K562 (cell line): ENCODE data around the gene KCTD17. TPM values are rescaled to one million over a fixed set of nuclear protein-coding genes. Genes with fewer than 3 reads are reported as not detected.
A peak's percentile ranks its signal among the peaks of the same experiment; 100 is the strongest.

Source experiments
- ATAC-seq: fragments of 200-7000 bp; cut with Tn5 transposase; 3 replicates; pipeline ENCODE4 v1.9.1; 2020; ENCODE audit warnings: moderate library complexity
- BruUV-seq: library from RNA; stranded (reverse); fragments of 400-500 nt; replicated peaks from 2 replicates; lab custom pipeline; 2021; lab: Mats Ljungman, UMichigan
- CTCF ChIA-PET: fragments of 300-600 bp; formaldehyde crosslinking; extraction: SDS; loops from one replicate; lab custom pipeline; 2021; ENCODE audit warnings: low intra/inter-chr PET ratio; lab: Yijun Ruan, JAX
- POLR2A ChIA-PET: fragments of 300-600, 350-650 bp; sonication (Branson Sonifier 250); formaldehyde crosslinking; extraction: SDS; loops from one replicate; lab custom pipeline; 2021; ENCODE audit warnings: antibody characterized with exemption, inconsistent platforms; lab: Yijun Ruan, JAX
- DNase-seq, 4 experiments: peaks; one replicate each; pipeline versions ENCODE4 v3.0.0 to v3.0.0-alpha.2; 2011 to 2018; ENCODE audit warnings: low spot score in 3 of 4, mixed read lengths in 3 of 4; ENCODE audit errors: extremely low read depth in 1 of 4
- FAIRE-seq: peaks from 2 replicates; lab custom pipeline; 2011; peaks lifted over from hg19 to GRCh38; lab: Jason Lieb, UNC
- H2AFZ ChIP-seq: 2 replicates; pipeline ENCODE4 v1.6.0; 2011; ENCODE audit warnings: low read depth, low read length, control low read depth, inconsistent platforms
- H3K27ac ChIP-seq: fragments of 200-600 bp; 3 replicates; pipeline ENCODE4 v1.8.0; 2011; ENCODE audit warnings: low read depth, mild to moderate bottlenecking, control low read depth, inconsistent platforms, low read length, moderate library complexity, mixed read lengths; ENCODE audit errors: extremely low read depth
- H3K27me3 ChIP-seq, 2 experiments: fragments of 300-600 bp in 1 of 2; 2 replicates in 1 of 2; 3 replicates in 1 of 2; pipeline versions ENCODE4 v1.6.0 to v1.8.0; 2011; ENCODE audit warnings: inconsistent platforms in 2 of 2, low read length in 2 of 2, mild to moderate bottlenecking in 1 of 2, mixed read lengths in 1 of 2, moderate library complexity in 1 of 2; ENCODE audit not compliant: control insufficient read depth in 2 of 2, insufficient read depth in 2 of 2
- H3K36me3 ChIP-seq: fragments of 300-600 bp; 3 replicates; pipeline ENCODE4 v1.8.0; 2011; ENCODE audit warnings: mild to moderate bottlenecking, low read length, inconsistent platforms; ENCODE audit not compliant: control insufficient read depth, insufficient read depth
- H3K4me1 ChIP-seq, 2 experiments: fragments of 200-600 bp in 1 of 2; replicated peaks in 1 of 2; 2 replicates in 1 of 2; 3 replicates in 1 of 2; pipeline versions ENCODE4 v1.5.1 to v1.8.0; 2011; ENCODE audit warnings: inconsistent platforms in 2 of 2, low read length in 2 of 2, mild to moderate bottlenecking in 1 of 2, mixed read lengths in 1 of 2, moderate library complexity in 1 of 2; ENCODE audit not compliant: control insufficient read depth in 2 of 2, insufficient read depth in 2 of 2
- H3K4me2 ChIP-seq: 2 replicates; pipeline ENCODE4 v1.6.1; 2011; ENCODE audit warnings: low read length, control low read depth, inconsistent platforms, mixed read lengths; ENCODE audit not compliant: insufficient read depth
- H3K4me3 ChIP-seq: fragments of 200-600 bp; sonication (generic), shearing (Covaris generic); 2 replicates; pipeline ENCODE4 v1.5.1; 2016; ENCODE audit warnings: control low read depth, inconsistent platforms
- H3K79me2 ChIP-seq: fragments of 200-600 bp; 3 replicates; pipeline ENCODE4 v1.8.0; 2011; ENCODE audit warnings: low read length, inconsistent platforms; ENCODE audit not compliant: control insufficient read depth, insufficient read depth
- H3K9ac ChIP-seq, 2 experiments: 2 replicates each; pipeline versions ENCODE4 v1.6.0 to v1.6.1; 2011; ENCODE audit warnings: low read depth in 2 of 2, low read length in 2 of 2, control low read depth in 1 of 2, inconsistent platforms in 1 of 2, mild to moderate bottlenecking in 1 of 2, mixed read lengths in 1 of 2; ENCODE audit not compliant: insufficient read depth in 1 of 2
- H3K9me1 ChIP-seq: one replicate; pipeline ENCODE4 v1.6.0; 2011; ENCODE audit warnings: inconsistent platforms, mild to moderate bottlenecking, low read length, moderate library complexity; ENCODE audit not compliant: control insufficient read depth, insufficient read depth
- H3K9me3 ChIP-seq: replicated peaks from 2 replicates; pipeline ENCODE4 v1.5.1; 2011; ENCODE audit warnings: low read depth, low read length, inconsistent platforms; ENCODE audit not compliant: control insufficient read depth, insufficient read depth
- H4K20me1 ChIP-seq: replicated peaks from 2 replicates; pipeline ENCODE4 v1.6.1; 2011; ENCODE audit warnings: low read length, inconsistent platforms, mixed read lengths; ENCODE audit not compliant: control insufficient read depth, insufficient read depth
- ADNP ChIP-seq: fragments of 200-800 bp; sonication (Bioruptor generic); IDR thresholded peaks from 2 replicates; pipeline ENCODE4 v1.6.1; 2016; ENCODE audit warnings: missing genetic modification characterization, missing compliant biosample characterization
- ARNT ChIP-seq, 2 experiments: fragments of 450-650 bp; IDR thresholded peaks; 2 replicates each; pipeline ENCODE4 v1.6.1; 2016; ENCODE audit warnings: mild to moderate bottlenecking in 1 of 2
- ETV5 ChIP-seq: sonication (generic); formaldehyde crosslinking; IDR thresholded peaks from 2 replicates; pipeline ENCODE4 v1.4.0; 2020; ENCODE audit warnings: low read depth, mild to moderate bottlenecking, missing genetic modification reagents
- HMG20A ChIP-seq: fragments of 450-650 bp; formaldehyde crosslinking; conservative IDR thresholded peaks from 2 replicates; pipeline ENCODE4 v1.4.0; 2020; ENCODE audit warnings: mild to moderate bottlenecking, mixed read lengths
- HNRNPH1 ChIP-seq: fragments of 200-400 bp; formaldehyde crosslinking; optimal IDR thresholded peaks from 2 replicates; pipeline ENCODE3; 2017; ENCODE audit warnings: low read depth, mild to moderate bottlenecking, low read length, moderate library complexity
- ID3 ChIP-seq, 2 experiments: fragments of 250-450 bp in 1 of 2; fragments of 450-650 bp in 1 of 2; sonication (Bioruptor Pico) in 1 of 2; IDR thresholded peaks; 2 replicates each; pipeline versions ENCODE4 v1.6.1 to v1.8.0; 2016 to 2021; ENCODE audit warnings: mild to moderate bottlenecking in 2 of 2, moderate library complexity in 2 of 2, missing compliant biosample characterization in 1 of 2, missing genetic modification characterization in 1 of 2
- KLF1 ChIP-seq: fragments of 450-650 bp; IDR thresholded peaks from 2 replicates; pipeline ENCODE4 v1.6.1; 2016; ENCODE audit warnings: missing genetic modification characterization, missing compliant biosample characterization
- MECOM ChIP-seq: fragments of 250-450 bp; sonication (Bioruptor Pico); IDR thresholded peaks from 2 replicates; pipeline ENCODE4 v1.8.0; 2022; ENCODE audit warnings: inconsistent platforms
- NR3C1 ChIP-seq: sonication (generic); formaldehyde crosslinking; IDR thresholded peaks from 2 replicates; pipeline ENCODE4 v1.8.1; 2022; ENCODE audit warnings: missing genetic modification reagents
- SMARCA4 ChIP-seq: fragments of 450-650 bp; IDR thresholded peaks from 2 replicates; pipeline ENCODE4 v1.6.1; 2016
- STAG1 ChIP-seq: sonication (generic); formaldehyde crosslinking; IDR thresholded peaks from 2 replicates; pipeline ENCODE4 v1.5.0; 2020; ENCODE audit warnings: missing genetic modification reagents, borderline replicate concordance
- TRIM24 ChIP-seq, 2 experiments: fragments of 450-650 bp; IDR thresholded peaks; 2 replicates each; pipeline ENCODE4 v1.6.1; 2016
- ZNF41 ChIP-seq: fragments of 250-450 bp; sonication (Bioruptor Pico); conservative IDR thresholded peaks from 2 replicates; pipeline ENCODE4 v1.4.0; 2020; ENCODE audit warnings: mild to moderate bottlenecking
- WGBS: fragments of 100-300 bp; shearing (Covaris generic); methylation state at CpG from one replicate; pipeline ENCODE4 v1.1.6; 2016; ENCODE audit warnings: low coverage, mixed read lengths; ENCODE audit not compliant: insufficient coverage; ENCODE audit errors: missing lambda C conversion rate; 5-methylcytosine and 5-hydroxymethylcytosine counted together
- in situ Hi-C: fragments of 300-500 bp; cut with MboI; formaldehyde crosslinking; loops from 4 replicates; pipeline ENCODE4 v1.15.0; 2018; ENCODE audit warnings: inconsistent platforms, mixed read lengths
- intact Hi-C: fragments of 100-400 bp; cut with micrococcal nuclease; formaldehyde crosslinking; loops from 2 replicates; pipeline ENCODE4 v1.14.2; 2022
- polyA plus RNA-seq, 8 experiments: library from polyadenylated mRNA; depleted of rRNA in 4 of 8; stranded (reverse) in 5 of 8; unstranded in 3 of 8; fragments of >200 nt; fragmentation: Nextera tagmentation in 2 of 8; fragmentation: Illumina TruSeq in 1 of 8; extraction: Ambion mirVana in 2 of 8; extraction: Trizol in 1 of 8; gene quantifications; 2 replicates each; pipeline versions ENCODE4 v1.2.1 to v1.2.3, GENCODE V29; 2011 to 2014; ENCODE audit warnings: inconsistent platforms in 1 of 8, missing spikeins in 1 of 8
- total RNA-seq, 7 experiments: library from RNA; depleted of rRNA in 6 of 7; stranded (reverse); fragments of >200 nt in 6 of 7; fragmentation: Illumina TruSeq in 2 of 7; extraction: Trizol in 2 of 7; gene quantifications; 2 replicates each; pipeline versions ENCODE4 v1.2.1 to v1.2.3, GENCODE V29; 2011 to 2021; ENCODE audit warnings: low replicate concordance in 1 of 7
- TF ChIP-seq, protein P1 (sequence below): sonication (generic); formaldehyde crosslinking; IDR thresholded peaks from 2 replicates; pipeline ENCODE4 v1.8.0; 2022; ENCODE audit warnings: mild to moderate bottlenecking, missing genetic modification reagents
- TF ChIP-seq, protein P2 (sequence below): fragments of 250-450 bp; sonication (Bioruptor Pico); IDR thresholded peaks from 2 replicates; pipeline ENCODE4 v1.4.0; 2020; ENCODE audit warnings: mild to moderate bottlenecking, moderate library complexity

Gene KCTD17
- total and polyA plus RNA-seq, 9 of the 15 experiments (the other 6 are each of a cell fraction or from before 2014, with no cell fraction given): 0.22 to 0.90 (median 0.49) TPM; not detected in 2

DNA sequence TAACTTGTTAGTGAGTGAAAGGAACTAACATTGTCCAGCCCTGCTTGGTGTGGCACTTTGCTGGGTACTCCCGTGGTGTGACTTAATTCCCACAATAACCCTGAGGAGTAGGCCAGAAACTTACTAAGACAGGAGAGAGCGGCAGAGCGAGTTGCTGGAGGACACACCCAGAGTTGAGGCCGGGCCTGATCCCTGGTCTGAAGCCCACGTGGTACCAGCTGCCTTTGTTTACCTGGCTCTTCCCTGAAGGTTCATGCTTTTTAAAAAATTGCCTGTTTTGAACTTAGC, 31.4 kb upstream of the KCTD17 start (continued):
- TF ChIP-seq HNRNPH1 (no peak), MECOM (CRISPR knock-in tag) (no peak), STAG1 (no peak), ZNF41 (no peak), ADNP (tag) (no peak), KLF1 (no peak), ETV5 (CRISPR knock-in tag) (no peak), TRIM24 (IDR thresholded peaks at IDR 0.05) (no peak)

GRCh38 chr22:37021041-37021440, 30.5 kb upstream of the KCTD17 start:
- FAIRE-seq (no peak), ATAC-seq (no peak), DNase-seq (no peak)
- Histone ChIP-seq H3K36me3 (peaks cover 52% of the 10 kb centered on the region; the same call in 2 of the 3 replicates), H3K27ac (no peak overlapping the region; the same call in 2 of the 3 replicates), H3K9ac (peak overlapping the region in 1 of 2 experiments; percentile 82; a peak in 1 of 4 replicates), H3K4me3 (no peak overlapping the region; the same call in 1 of the 2 replicates), H3K9me1 (no peaks in the 10 kb centered on the region), H3K9me3 (no peaks in the 10 kb centered on the region), H4K20me1 (no peaks in the 10 kb centered on the region), H3K79me2 (peaks cover 52% of the 10 kb centered on the region), H3K27me3 (no peaks in the 10 kb centered on the region), H3K4me1 (peaks cover 16 to 44% of the 10 kb centered on the region in 2 experiments; a peak in 4 of 5 replicates), H2AFZ (no peak overlapping the region), H3K4me2 (peak overlapping the region; percentile 21; the same call in 1 of the 2 replicates)
- in situ Hi-C loops (no loop called here), intact Hi-C loops (no loop called here)
- ChIA-PET POLR2A (interaction anchor here (0.6 to 0.7 kb wide), 2 partner anchors 238 to 678 kb away, joined by 3 read pairs; no protein-coding TSS in a partner anchor), CTCF (no interaction called here)
- 79% methylated on average over 3 of the region's 5 CpGs for WGBS
- BruUV-seq: no TSS peak
- TF ChIP-seq ID3 (CRISPR knock-in tag; IDR thresholded peaks at IDR 0.05): no peak
- no peak for TF ChIP-seq ID3 (tag; IDR thresholded peaks at IDR 0.05)
- TF ChIP-seq, protein P1, sequence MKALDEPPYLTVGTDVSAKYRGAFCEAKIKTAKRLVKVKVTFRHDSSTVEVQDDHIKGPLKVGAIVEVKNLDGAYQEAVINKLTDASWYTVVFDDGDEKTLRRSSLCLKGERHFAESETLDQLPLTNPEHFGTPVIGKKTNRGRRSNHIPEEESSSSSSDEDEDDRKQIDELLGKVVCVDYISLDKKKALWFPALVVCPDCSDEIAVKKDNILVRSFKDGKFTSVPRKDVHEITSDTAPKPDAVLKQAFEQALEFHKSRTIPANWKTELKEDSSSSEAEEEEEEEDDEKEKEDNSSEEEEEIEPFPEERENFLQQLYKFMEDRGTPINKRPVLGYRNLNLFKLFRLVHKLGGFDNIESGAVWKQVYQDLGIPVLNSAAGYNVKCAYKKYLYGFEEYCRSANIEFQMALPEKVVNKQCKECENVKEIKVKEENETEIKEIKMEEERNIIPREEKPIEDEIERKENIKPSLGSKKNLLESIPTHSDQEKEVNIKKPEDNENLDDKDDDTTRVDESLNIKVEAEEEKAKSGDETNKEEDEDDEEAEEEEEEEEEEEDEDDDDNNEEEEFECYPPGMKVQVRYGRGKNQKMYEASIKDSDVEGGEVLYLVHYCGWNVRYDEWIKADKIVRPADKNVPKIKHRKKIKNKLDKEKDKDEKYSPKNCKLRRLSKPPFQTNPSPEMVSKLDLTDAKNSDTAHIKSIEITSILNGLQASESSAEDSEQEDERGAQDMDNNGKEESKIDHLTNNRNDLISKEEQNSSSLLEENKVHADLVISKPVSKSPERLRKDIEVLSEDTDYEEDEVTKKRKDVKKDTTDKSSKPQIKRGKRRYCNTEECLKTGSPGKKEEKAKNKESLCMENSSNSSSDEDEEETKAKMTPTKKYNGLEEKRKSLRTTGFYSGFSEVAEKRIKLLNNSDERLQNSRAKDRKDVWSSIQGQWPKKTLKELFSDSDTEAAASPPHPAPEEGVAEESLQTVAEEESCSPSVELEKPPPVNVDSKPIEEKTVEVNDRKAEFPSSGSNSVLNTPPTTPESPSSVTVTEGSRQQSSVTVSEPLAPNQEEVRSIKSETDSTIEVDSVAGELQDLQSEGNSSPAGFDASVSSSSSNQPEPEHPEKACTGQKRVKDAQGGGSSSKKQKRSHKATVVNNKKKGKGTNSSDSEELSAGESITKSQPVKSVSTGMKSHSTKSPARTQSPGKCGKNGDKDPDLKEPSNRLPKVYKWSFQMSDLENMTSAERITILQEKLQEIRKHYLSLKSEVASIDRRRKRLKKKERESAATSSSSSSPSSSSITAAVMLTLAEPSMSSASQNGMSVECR (CRISPR knock-in tag): no peak
- TF ChIP-seq HMG20A (CRISPR knock-in tag): no peak
- TF ChIP-seq, protein P2, sequence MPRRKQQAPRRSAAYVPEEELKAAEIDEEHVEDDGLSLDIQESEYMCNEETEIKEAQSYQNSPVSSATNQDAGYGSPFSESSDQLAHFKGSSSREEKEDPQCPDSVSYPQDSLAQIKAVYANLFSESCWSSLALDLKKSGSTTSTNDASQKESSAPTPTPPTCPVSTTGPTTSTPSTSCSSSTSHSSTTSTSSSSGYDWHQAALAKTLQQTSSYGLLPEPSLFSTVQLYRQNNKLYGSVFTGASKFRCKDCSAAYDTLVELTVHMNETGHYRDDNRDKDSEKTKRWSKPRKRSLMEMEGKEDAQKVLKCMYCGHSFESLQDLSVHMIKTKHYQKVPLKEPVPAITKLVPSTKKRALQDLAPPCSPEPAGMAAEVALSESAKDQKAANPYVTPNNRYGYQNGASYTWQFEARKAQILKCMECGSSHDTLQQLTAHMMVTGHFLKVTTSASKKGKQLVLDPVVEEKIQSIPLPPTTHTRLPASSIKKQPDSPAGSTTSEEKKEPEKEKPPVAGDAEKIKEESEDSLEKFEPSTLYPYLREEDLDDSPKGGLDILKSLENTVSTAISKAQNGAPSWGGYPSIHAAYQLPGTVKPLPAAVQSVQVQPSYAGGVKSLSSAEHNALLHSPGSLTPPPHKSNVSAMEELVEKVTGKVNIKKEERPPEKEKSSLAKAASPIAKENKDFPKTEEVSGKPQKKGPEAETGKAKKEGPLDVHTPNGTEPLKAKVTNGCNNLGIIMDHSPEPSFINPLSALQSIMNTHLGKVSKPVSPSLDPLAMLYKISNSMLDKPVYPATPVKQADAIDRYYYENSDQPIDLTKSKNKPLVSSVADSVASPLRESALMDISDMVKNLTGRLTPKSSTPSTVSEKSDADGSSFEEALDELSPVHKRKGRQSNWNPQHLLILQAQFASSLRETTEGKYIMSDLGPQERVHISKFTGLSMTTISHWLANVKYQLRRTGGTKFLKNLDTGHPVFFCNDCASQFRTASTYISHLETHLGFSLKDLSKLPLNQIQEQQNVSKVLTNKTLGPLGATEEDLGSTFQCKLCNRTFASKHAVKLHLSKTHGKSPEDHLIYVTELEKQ (CRISPR knock-in tag): no peak
- no peak for TF ChIP-seq SMARCA4
- TF ChIP-seq ARNT (IDR thresholded peaks at IDR 0.05): no peak
- TF ChIP-seq NR3C1 (CRISPR knock-in tag): no peak
